HepG2 (cell line): ENCODE measurements around the gene HDGF. TPM values are rescaled to one million over a fixed set of nuclear protein-coding genes. Genes with fewer than 3 reads are reported as not detected.

ENCODE experiments used
- ATAC-seq: fragments of 200-7000 bp; cut with Tn5 transposase; 3 replicates; pipeline ENCODE4 v1.9.1; 2020; ENCODE audit warnings: mild to moderate bottlenecking, moderate library complexity
- BruUV-seq: library from RNA; stranded (reverse); fragments of 400-500 nt; replicated peaks from 2 replicates; lab custom pipeline; 2021; lab: Mats Ljungman, UMichigan
- CTCF ChIA-PET: fragments of 300-600 bp; formaldehyde crosslinking; extraction: SDS; loops from one replicate; lab custom pipeline; 2021; ENCODE audit warnings: low total read pairs, inconsistent platforms, low intra/inter-chr PET ratio; lab: Yijun Ruan, JAX
- POLR2A ChIA-PET: fragments of 350-600 bp; sonication (Branson Sonifier 250); formaldehyde crosslinking; loops from one replicate; lab custom pipeline; 2020; ENCODE audit warnings: antibody characterized with exemption, inconsistent platforms; lab: Yijun Ruan, JAX
- DNase-seq: peaks from one replicate; pipeline ENCODE4 v3.0.0-alpha.2; 2015; ENCODE audit warnings: low spot score
- FAIRE-seq: peaks from 3 replicates; lab custom pipeline; 2011; peaks lifted over from hg19 to GRCh38; lab: Jason Lieb, UNC
- H2AFZ ChIP-seq: one replicate; pipeline ENCODE4 v1.6.1; 2011; ENCODE audit warnings: low read length, inconsistent platforms
- H3K27ac ChIP-seq: fragments of 300-600 bp; 3 replicates; pipeline ENCODE4 v1.8.0; 2011; ENCODE audit warnings: mixed run types, mild to moderate bottlenecking, mixed read lengths, low read length, inconsistent platforms; ENCODE audit not compliant: insufficient read depth; ENCODE audit errors: extremely low read length
- H3K27me3 ChIP-seq, 2 experiments: fragments of 200-600 bp in 1 of 2; 2 replicates in 1 of 2; 3 replicates in 1 of 2; pipeline versions ENCODE4 v1.6.0 to v1.8.0; 2011; ENCODE audit warnings: low read length in 2 of 2, mild to moderate bottlenecking in 2 of 2, moderate library complexity in 2 of 2, inconsistent platforms in 1 of 2; ENCODE audit not compliant: insufficient read depth in 2 of 2, control insufficient read depth in 1 of 2
- H3K36me3 ChIP-seq, 2 experiments: fragments of 200-600 bp in 1 of 2; replicated peaks in 1 of 2; 2 replicates in 1 of 2; 3 replicates in 1 of 2; pipeline versions ENCODE4 v1.5.1 to v1.8.0; 2011; ENCODE audit warnings: low read length in 2 of 2, inconsistent platforms in 1 of 2; ENCODE audit not compliant: insufficient read depth in 2 of 2, control insufficient read depth in 1 of 2
- H3K4me1 ChIP-seq: 2 replicates; pipeline ENCODE4 v1.5.1; 2012; ENCODE audit warnings: low read length, inconsistent platforms; ENCODE audit not compliant: insufficient read depth
- H3K4me2 ChIP-seq: 2 replicates; pipeline ENCODE4 v1.6.0; 2011; ENCODE audit warnings: low read depth, low read length, inconsistent platforms
- H3K4me3 ChIP-seq, 3 experiments: fragments of 200-600 bp in 1 of 3; sonication (generic), shearing (Covaris generic) in 1 of 3; replicated peaks in 1 of 3; 2 replicates each; pipeline ENCODE4 v1.5.1; 2011 to 2016; ENCODE audit warnings: low read length in 3 of 3, inconsistent platforms in 2 of 3, low read depth in 2 of 3, mild to moderate bottlenecking in 2 of 3, control low read depth in 1 of 3, mixed read lengths in 1 of 3; ENCODE audit not compliant: insufficient read depth in 1 of 3
- H3K79me2 ChIP-seq: one replicate; pipeline ENCODE4 v1.6.1; 2011; ENCODE audit warnings: low read length, inconsistent platforms; ENCODE audit not compliant: insufficient read depth
- H3K9ac ChIP-seq: 2 replicates; pipeline ENCODE4 v1.6.0; 2011; ENCODE audit warnings: mild to moderate bottlenecking, low read depth, low read length, inconsistent platforms; ENCODE audit not compliant: insufficient read depth
- H3K9me3 ChIP-seq: 2 replicates; pipeline ENCODE4 v1.5.1; 2012; ENCODE audit warnings: mild to moderate bottlenecking, low read length
- H4K20me1 ChIP-seq: 2 replicates; pipeline ENCODE4 v1.6.0; 2011; ENCODE audit warnings: inconsistent platforms, mild to moderate bottlenecking, low read length, moderate library complexity; ENCODE audit not compliant: insufficient read depth
- ARID5B ChIP-seq: IDR thresholded peaks from 2 replicates; pipeline ENCODE4 v1.4.0; 2020; ENCODE audit warnings: mild to moderate bottlenecking, missing genetic modification reagents
- FOSL2 ChIP-seq: sonication (generic); formaldehyde crosslinking; IDR thresholded peaks from 2 replicates; pipeline ENCODE4 v1.4.0; 2020; ENCODE audit warnings: missing genetic modification reagents
- HNRNPL ChIP-seq: fragments of 200-400 bp; formaldehyde crosslinking; IDR thresholded peaks from 2 replicates; pipeline ENCODE4 v1.6.1; 2017; ENCODE audit warnings: mild to moderate bottlenecking, low read depth, low read length
- MTF2 ChIP-seq: sonication (generic); formaldehyde crosslinking; IDR thresholded peaks from 2 replicates; pipeline ENCODE4 v1.5.0; 2020; ENCODE audit warnings: missing genetic modification reagents, borderline replicate concordance
- PLRG1 ChIP-seq: fragments of 450-650 bp; conservative IDR thresholded peaks from 2 replicates; pipeline ENCODE4 v1.6.1; 2016
- RBAK ChIP-seq: sonication (generic); formaldehyde crosslinking; IDR thresholded peaks from 2 replicates; pipeline ENCODE4 v1.5.1; 2020; ENCODE audit warnings: mild to moderate bottlenecking, missing genetic modification reagents
- SALL1 ChIP-seq: sonication (generic); formaldehyde crosslinking; IDR thresholded peaks from 2 replicates; pipeline ENCODE4 v1.8.0; 2022; ENCODE audit warnings: mild to moderate bottlenecking, missing genetic modification reagents
- SAP130 ChIP-seq: IDR thresholded peaks from 2 replicates; pipeline ENCODE4 v1.6.1; 2016; ENCODE audit warnings: low read depth
- ZNF292 ChIP-seq: sonication (generic); formaldehyde crosslinking; IDR thresholded peaks from 2 replicates; pipeline ENCODE4 v1.8.1; 2022; ENCODE audit warnings: mild to moderate bottlenecking, low read depth, missing genetic modification reagents, borderline replicate concordance
- ZNF317 ChIP-seq: sonication (generic); formaldehyde crosslinking; IDR thresholded peaks from 2 replicates; pipeline ENCODE4 v1.5.0; 2020; ENCODE audit warnings: mild to moderate bottlenecking, missing genetic modification reagents
- ZNF564 ChIP-seq: sonication (generic); formaldehyde crosslinking; IDR thresholded peaks from 2 replicates; pipeline ENCODE4 v1.8.1; 2023; ENCODE audit warnings: mild to moderate bottlenecking, missing genetic modification reagents
- ZNF580 ChIP-seq: IDR thresholded peaks from 2 replicates; pipeline ENCODE4 v1.6.1; 2016; ENCODE audit warnings: low read depth, borderline replicate concordance
- ZNF687 ChIP-seq: sonication (generic); formaldehyde crosslinking; IDR thresholded peaks from 2 replicates; pipeline ENCODE4 v1.5.1; 2020; ENCODE audit warnings: mild to moderate bottlenecking, missing genetic modification reagents, moderate library complexity
- ZNF770 ChIP-seq: sonication (generic); formaldehyde crosslinking; IDR thresholded peaks from 2 replicates; pipeline ENCODE4 v1.5.0; 2020; ENCODE audit warnings: mild to moderate bottlenecking, missing genetic modification reagents
- WGBS: methylation state at CpG from one replicate; pipeline ENCODE4 v1.1.6; 2017; ENCODE audit warnings: low lambda C conversion rate; 5-methylcytosine and 5-hydroxymethylcytosine counted together
- in situ Hi-C: cut with HindIII; loops from 2 replicates; pipeline ENCODE4 v1.10.0; 2017; ENCODE audit warnings: low pct_unique_long_range_greater_than_20kb; ENCODE audit not compliant: extremely low pct_ligation_motif_present
- intact Hi-C: fragments of 100-400 bp; cut with micrococcal nuclease; formaldehyde crosslinking; loops from one replicate; pipeline ENCODE4 v1.10.0; 2022; ENCODE audit not compliant: unreplicated experiment
- polyA plus RNA-seq, 8 experiments: library from polyadenylated mRNA; depleted of rRNA in 3 of 8; stranded (reverse) in 7 of 8; unstranded in 1 of 8; fragments of >200 nt; fragmentation: Illumina TruSeq in 4 of 8; extraction: Trizol in 4 of 8; gene quantifications; 2 replicates each; pipeline versions ENCODE4 v1.2.1 to v1.2.3, GENCODE V29; 2011 to 2016; ENCODE audit warnings: low read depth in 4 of 8, missing spikeins in 1 of 8, mixed read lengths in 1 of 8; ENCODE audit not compliant: insufficient read depth in 1 of 8
- total RNA-seq, 5 experiments: library from RNA; depleted of rRNA; stranded (reverse); fragments of >200 nt; fragmentation: Illumina TruSeq; extraction: Trizol; gene quantifications; 2 replicates each; pipeline ENCODE4 v1.2.3, GENCODE V29; 2016; ENCODE audit warnings: low read depth in 1 of 5

HDGF gene
- total and polyA plus RNA-seq, 2 of the 13 experiments (the other 11 are each of a cell fraction or from before 2014, with no cell fraction given), result 156 to 196 TPM

- Histone ChIP-seq H2AFZ (no peak overlapping the region), H3K9me3 (no peaks in the 10 kb centered on the region), H3K36me3 (no peaks in the 10 kb centered on the region), H3K27me3 (peaks cover 9 to 77% of the 10 kb centered on the region in 2 experiments), H3K79me2 (no peaks in the 10 kb centered on the region), H3K4me2 (peak overlapping the region; percentile 91), H3K4me1 (peaks cover 25% of the 10 kb centered on the region), H3K4me3 (peak overlapping the region in 2 of 3 experiments; percentile 52 to 66; a peak in 4 of 6 replicates), H4K20me1 (no peaks in the 10 kb centered on the region), H3K27ac (no peak overlapping the region), H3K9ac (no peak overlapping the region)
- CTCF ChIA-PET, result interaction anchor here (2.0 to 3.0 kb wide), 2 partner anchors 15 to 21 kb away, joined by 6 to 30 read pairs; no protein-coding TSS in a partner anchor
- DNase-seq (no peak), FAIRE-seq (no peak), ATAC-seq (peak; percentile 8; the same call in 2 of the 3 replicates)
- POLR2A ChIA-PET, result interaction anchor here (1.2 to 1.4 kb wide), 2 partner anchors 24 to 36 kb away, joined by 3 to 4 read pairs; partner anchors contain the start of genes ISG20L2 and METTL25B
- in situ Hi-C loops, result no loop called here
- intact Hi-C loops, result no loop called here
- WGBS, result 8% methylated on average over 19 of the region's 29 CpGs
- BruUV-seq, result no TSS peak
- TF ChIP-seq ZNF317 (CRISPR knock-in tag) (0 out of 2 replicates have a peak, but pooled peaks have one; percentile 25), ZNF770 (peak; percentile 93), ARID5B (0 out of 2 replicates have a peak, but pooled peaks have one; percentile 9), PLRG1 (no peak), ZNF580 (CRISPR knock-in tag) (no peak), HNRNPL (peak; percentile 81; the same call in 1 of the 2 replicates), ZNF564 (CRISPR knock-in tag) (no peak), ZNF292 (no peak), SAP130 (CRISPR knock-in tag) (0 out of 2 replicates have a peak, but pooled peaks have one; percentile 13), ZNF687 (CRISPR knock-in tag) (peak; percentile 52; the same call in 1 of the 2 replicates), SALL1 (CRISPR knock-in tag) (0 out of 2 replicates have a peak, but pooled peaks have one; percentile 16), MTF2 (CRISPR knock-in tag) (0 out of 2 replicates have a peak, but pooled peaks have one; percentile 11), FOSL2 (CRISPR knock-in tag) (peak; percentile 75), RBAK (no peak)
These were observed 46.5 kb downstream of the HDGF start for GRCh38 chr1:156704930-156705320.
